HG03139 (cell line): ENCODE data around the gene NAB2.
"Not testable (repeated sequence)": the region's sequence is repeated elsewhere in the genome, so short reads cannot be mapped to it uniquely, and the experiment has no call there.

Experiments
- ATAC-seq: cut with Tn5 transposase; IDR thresholded peaks from one replicate; pipeline ENCODE4 v1.9.1; 2021; ENCODE audit not compliant: unreplicated experiment

Gene NAB2

DNA sequence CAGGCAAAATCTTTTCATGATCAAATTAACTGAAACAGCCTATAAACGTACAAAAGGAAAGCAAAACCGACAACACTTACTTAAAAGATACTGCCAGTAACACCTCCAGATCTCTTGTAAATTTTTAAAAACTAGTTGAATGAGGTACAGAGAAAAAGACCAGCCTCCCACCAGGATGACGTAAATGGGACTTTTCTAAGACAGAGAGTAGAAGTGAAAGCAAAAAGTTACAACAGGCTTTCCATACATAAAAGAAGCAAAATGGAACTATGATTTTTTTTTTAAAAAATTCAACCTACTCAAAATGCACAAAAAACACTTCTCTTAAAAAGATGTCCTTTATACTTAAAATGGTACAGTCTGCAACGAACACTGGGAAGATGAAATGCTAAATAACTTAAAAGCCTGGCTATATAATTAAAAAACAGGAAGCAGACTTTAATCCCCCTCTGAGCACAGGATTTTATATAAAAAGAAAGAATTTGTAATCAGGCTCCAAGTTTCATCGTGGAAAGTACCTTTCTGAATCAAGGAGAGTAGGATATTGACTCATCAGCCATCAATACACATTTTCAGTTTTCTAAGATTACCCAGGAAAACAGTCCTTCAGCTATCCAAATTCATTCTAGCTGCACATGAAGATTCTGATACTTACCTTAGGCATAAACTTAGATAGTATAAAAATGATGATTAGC lies 24.8 kb upstream of the NAB2 start:
- ATAC-seq = peak; percentile 81

DNA sequence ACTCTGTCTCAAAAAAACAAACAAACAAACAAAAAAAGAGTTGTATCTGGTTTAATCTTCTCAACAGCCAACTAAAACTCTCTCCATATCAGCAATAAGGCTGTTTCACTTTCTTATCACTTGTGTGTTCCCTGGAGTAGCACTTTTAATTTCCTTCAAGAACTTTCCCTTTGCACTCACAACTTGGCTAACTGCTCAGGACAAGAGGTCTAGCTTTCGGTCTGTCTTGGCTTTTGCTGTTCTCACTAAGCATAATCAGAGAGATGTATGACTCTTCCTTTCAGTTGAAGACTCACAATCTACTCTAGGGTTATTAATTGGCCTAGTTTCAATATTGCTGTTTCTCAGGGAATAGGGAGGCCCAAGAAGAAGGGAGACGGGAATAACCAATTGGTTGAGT lies 22.7 kb upstream of the NAB2 start:
- no peak for ATAC-seq

DNA sequence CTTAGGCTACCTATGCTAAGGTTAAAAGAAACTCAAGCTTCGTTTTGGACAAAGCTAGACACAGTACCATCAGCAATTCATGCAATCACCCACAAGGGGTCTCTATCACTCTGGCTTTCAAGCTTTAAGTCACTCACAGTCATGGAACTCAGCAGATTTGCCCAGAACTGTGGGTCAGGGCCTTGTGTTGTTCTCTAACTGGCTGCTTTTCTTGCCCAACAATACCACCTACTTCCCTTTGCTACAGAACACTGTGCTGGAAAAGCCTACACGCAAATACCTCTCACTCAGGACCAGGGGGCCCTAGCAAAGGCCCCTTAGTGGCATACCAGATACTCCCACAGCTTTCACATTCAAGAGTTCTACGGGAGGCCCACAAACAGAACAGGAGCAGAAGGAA lies 19.4 kb upstream of the NAB2 start:
- peak; percentile 77 for ATAC-seq

DNA sequence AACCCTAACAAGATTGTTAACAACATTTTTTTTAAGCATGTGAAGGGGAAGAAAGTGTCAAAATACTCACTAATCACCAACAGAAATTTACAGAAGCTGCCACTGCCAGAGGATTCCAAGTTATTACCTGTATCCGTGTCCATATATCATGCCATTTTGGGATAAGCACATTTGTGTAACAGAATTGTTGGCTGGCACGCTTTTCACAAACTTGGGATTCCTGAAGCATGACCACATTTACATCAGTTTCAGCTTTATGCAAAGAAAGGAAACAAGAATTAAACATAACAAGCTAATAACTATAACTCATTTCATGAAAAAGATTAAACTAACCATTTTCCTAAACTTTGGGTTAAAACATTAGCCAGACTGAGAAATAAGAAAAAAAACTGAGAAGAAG lies 16.3 kb upstream of the NAB2 start:
- ATAC-seq = no peak

DNA sequence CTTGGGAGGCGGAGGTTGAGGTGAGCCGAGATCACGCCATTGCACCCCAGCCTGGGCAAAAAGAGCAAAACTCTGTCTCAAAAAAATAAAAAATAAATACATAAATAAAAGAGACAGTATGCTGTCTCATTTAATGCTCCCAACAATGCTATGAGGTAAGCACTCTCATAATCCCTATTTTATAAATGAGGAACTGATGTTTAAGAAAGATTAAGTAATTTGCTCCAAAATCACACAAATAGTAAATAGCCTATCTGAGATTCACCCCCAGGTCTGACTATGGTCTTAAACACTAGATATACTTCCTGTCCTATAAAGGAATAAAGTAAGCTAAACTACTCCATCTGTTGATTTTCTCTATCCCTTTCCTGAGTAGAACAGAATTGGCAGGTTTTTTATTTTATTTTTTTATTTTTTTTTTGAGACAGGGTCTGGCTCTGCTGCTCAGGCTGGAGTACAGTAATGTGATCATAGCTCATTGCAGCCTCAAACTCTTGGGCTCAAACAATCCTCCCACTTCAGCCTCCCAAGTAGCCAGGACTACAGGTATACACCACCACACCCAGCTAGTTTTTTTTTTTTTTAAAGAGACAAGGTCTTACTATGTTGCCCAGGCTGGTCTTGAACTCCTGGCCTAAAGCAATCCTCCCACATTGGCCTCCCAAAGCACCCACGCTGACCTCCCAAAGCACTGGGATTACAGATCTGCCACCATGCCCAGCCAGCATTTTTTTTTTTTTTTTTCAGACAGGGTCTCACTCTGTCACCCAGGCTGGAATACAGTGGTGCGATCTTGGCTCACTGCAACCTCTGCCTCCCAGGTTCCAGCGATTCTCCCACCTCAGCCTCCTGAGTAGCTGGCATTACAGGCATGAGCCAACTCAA lies 15.1 kb upstream of the NAB2 start:
- ATAC-seq = not testable (repeated sequence)

DNA sequence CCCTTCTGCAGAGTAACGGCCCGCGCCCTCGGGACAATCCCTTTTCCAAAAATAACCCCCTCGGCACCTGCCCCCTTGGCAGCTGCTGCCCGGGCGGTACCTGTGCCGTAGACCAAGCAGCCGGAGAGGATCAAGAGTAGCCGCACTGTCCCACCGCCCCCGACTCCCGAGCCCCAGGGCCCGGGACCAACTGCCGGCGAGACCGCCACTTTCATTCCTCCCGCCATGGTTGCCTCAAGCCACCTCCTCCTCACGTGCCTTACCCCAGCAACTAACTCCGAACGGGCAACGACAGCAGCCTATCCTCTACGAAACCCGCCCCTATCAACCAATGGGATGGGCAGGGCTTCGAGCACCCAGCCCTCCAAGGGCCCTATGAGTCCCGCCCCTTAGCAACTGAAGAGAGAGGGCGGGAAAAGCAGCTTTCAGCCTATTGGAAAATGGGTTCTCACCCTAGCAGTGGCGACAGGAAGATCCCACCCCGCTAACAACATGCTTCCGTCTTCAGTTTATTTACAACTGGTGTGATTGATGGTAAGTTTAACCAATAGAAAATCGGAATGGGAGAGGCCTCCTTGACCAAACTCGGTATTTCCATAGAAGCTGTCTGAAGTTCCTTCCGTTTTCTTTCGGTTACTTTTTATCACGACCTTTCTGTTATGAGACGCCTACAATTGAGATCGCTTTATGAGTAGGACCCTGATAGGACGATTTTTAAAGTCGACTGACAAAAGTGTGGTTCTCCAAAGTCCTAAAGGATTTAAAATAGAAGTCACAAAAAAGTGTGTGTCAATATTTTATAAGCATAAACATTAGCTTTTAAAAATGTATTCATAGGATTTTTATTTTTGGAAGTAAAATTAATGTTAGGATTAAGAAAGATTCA lies 10.2 kb upstream of the NAB2 start, which contains the start of gene NEMP1:
NEMP1 (minus strand) TSS at position 273 of the 886 bp plus-strand sequence; CDS start at position 227, 46 bp downstream.
- ATAC-seq = peak; percentile 96

DNA sequence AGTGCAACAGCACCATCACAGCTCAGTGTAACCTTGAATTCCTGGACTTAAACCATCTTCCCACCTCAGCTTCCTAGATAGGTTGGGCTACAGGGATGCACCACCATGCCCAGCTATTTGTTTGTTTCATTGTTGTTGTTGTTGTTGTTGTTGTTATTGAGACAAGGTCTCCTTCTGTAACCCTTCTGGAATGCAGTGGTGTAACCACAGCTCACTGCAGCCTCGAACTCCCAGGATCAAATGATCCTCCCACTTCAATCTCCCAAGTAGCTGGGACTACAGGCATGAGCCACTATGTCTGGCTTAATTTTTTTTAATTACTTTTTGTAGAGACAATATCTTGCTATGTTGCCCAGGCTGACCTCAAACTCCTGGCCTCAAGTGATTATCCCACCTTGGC lies 9.1 kb upstream of the NAB2 start:
- no peak for ATAC-seq

DNA sequence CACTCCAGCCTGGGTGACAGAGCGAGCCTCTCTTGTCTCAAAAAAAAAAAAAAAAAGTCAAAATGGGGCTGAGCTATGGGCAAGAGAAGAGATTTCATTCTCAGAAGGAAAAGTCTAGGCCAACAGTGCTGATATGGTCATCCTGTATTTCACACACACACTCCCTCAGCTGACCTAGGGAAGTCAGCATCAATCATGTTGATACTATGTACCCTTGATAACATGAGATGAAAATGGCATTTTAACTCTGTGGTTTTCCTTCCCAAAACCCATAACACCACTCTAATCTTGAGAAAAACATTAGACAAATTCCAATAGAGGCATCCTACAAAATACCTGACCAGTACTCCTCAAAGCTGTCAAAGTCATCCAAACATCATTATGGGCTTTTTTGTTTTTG lies 8.1 kb upstream of the NAB2 start:
- ATAC-seq = no peak

DNA sequence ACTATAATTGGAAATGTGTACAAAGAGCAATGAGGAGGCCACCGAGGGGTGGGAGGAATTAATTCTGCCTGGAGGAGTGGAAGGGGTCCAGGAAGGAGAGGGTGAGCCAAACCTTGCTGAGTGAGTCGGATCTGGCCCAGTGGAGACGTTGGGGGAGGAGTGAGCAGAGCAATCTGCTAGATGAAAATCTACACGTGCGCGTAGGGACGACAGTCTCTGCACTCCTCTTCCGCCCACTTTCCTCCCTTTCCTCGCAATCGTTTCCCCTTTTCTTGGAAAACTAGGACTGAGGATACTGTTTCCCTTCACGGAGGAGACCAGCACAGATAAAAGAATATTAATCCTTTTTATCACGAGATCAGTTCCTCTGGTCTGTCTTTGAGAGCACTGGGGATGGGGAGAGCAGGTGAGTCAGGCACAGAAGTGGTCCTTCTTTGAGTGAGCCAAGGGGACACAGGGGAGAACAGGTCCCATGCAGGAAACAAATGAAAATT lies 2.9 kb upstream of the NAB2 start:
- ATAC-seq = no peak

DNA sequence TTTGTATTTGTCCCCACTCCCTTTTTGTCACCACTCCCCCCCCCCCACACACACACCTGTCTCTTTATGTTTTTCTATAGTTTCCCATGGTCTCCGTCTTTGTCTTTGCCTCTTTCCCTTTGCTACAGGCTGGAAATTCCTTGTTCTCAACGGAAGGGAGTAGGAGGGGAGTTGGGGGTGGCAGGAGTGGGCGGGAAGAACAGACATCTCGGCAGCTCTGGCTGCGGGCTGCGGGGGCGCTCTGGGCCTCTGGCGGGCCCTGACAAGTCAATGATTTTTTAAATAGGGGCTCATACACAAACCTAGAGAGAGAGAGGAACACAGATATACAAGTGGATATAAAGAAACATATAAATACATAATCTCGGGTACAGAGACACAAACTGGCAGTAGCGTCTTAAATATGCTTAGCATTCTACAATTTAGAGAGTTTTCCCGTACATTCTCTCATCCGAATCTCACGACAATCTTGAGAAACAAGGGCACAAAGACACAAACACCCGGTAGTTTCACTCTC lies 2.4 kb upstream of the NAB2 start:
- ATAC-seq = no peak

DNA sequence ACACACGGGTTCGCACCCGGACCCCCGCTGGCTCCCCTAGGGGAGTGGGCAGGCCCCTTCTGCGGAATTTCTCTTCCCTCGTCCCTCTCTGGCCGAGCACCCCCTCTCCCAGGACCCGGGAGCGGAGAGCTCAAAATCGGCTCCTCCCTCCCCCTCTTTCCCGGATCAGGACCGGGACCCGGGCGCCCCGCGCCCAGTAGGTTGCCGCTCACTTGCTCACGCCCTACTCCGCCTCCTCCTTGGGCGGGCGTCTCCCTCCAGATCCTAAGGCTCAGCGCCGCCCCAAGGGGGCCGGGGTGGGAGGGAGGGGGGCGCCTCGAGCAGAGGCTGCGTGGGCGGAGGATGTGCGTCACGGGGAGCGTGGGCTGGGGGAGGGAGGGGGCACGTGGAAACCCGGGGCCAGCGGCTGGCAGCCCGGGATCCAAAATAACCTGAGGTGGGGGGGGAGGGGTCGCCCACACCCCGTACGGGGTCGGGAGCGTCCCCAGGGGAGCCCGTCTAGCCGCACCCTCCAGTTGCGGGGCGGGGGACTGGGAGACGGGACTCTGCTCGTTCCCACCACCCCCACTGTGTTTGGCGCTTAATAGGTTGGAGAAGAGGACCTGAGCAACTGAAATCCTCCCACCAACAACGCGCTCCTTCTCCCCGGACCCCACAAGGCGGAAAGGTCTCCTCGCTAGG lies 1.8 kb upstream of the NAB2 start:
- ATAC-seq = peak; percentile 28

DNA sequence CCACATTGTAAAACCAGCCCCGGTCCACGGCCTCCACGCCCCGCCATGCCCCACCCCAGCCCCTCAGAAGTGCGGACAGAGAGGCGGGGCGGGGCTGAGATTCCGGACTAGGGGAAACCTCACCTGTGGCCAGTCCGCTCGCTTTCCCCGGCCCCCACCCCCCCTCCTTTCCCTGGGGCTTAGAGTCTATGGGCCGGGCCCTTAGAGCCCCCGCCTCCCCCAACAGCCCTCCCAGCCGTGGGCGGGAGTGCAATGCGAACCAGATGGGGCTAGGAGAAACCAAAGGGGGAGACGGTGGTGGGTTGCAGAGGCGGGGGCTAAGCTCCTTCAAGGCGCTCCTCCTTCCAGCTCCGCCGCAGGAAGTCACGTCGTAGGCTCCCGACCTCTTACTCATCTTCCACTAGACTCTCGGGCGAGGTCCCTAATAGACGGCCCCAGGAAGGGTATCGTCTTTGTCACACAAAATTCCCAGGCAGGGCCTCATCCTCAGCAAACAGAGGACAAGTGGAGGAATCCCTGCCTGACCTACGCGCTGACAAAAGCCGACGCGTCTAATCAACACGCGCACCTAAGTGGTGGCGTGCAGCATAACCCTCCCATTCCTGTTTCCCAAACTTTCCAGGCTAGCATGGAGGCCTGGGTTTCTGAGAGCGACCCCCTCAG lies 1.1 kb upstream of the NAB2 start:
- peak; percentile 30 for ATAC-seq

DNA sequence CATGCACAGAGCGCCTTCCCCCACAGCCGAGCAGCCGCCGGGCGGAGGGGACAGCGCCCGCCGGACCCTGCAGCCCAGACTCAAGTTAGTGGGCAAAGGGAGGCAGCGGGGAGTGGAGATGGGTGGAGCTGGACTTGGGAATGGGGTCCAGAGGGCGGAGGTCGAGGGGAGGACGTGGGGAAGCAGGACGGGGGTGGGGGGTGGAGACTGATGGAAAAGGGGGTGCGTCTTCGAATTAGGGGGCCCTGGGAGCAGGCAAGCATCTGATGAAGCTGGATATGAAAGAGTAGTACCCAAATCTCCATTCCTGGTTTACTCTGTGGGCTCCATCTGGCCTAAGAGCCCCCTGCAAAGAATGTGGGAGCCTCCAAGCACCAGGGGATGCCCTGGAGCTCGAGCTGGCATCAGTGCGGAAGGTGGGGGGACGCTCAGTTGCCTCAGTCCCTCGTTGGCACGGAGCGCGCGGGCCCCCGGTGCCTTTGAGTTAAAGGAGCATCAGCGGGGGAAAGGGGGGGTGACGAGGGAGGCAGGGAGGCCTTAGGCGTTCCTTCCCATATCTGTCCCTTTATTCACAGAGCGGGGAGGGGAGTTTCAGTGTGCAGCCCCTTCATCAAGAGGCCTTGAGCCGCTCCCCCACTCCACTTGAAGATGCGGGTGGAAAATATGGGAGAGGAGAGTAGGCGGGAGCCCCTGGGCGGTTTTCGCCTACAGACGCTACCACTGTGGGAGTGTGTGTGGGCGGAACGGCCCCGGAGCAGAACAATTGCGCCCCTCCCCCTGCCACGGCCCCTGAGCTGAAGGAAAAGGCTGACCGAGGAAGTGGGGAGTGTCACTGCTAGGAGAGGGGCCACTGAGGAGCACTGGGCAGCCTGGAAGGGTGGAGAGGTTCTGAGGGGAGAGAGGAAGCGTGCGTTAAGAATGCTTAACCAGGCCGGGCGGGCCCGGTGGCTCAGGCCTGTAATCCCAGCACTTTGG lies 644 bp downstream of the NAB2 start:
- no peak for ATAC-seq

DNA sequence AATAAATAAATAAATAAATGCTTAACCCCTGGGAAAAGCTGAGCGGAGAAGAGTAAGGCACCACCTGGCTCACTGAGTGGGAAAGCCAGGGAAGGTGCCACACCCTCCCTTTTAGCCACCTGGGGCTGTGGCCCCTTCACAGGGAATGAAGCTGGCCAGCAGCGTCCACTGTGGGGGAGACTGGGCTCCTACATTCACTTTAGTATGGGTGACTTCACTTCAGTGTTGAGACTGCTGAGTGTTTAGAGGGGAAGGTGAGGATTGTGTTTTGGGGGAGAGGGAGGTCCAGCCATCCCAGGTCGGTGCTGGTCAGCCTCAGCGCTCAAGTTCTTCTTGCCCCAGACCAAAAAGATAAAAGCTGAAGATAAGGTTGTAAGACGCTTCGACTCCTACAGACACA lies 1.6 kb downstream of the NAB2 start:
- no peak for ATAC-seq

DNA sequence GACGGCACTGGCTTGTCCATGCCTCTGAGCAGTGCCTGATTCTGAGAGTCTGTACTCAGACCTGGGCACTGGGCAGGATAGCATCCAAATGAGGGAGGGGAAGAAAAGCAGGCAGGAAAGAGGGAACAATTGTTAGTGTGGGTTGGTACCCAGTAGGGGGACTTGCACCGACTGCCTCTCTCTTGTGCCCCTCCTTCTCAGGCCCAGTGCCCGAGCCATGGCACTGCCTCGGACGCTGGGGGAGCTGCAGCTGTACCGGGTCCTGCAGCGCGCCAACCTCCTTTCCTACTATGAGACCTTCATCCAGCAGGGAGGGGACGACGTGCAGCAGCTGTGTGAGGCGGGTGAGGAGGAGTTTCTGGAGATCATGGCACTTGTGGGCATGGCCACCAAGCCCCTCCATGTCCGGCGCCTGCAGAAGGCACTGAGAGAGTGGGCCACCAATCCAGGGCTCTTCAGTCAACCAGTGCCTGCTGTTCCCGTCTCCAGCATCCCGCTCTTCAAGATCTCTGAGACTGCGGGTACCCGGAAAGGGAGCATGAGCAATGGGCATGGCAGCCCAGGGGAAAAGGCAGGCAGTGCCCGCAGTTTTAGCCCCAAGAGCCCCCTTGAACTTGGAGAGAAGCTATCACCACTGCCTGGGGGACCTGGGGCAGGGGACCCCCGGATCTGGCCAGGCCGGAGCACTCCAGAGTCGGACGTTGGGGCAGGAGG lies 2.2 kb downstream of the NAB2 start:
- ATAC-seq = no peak

DNA sequence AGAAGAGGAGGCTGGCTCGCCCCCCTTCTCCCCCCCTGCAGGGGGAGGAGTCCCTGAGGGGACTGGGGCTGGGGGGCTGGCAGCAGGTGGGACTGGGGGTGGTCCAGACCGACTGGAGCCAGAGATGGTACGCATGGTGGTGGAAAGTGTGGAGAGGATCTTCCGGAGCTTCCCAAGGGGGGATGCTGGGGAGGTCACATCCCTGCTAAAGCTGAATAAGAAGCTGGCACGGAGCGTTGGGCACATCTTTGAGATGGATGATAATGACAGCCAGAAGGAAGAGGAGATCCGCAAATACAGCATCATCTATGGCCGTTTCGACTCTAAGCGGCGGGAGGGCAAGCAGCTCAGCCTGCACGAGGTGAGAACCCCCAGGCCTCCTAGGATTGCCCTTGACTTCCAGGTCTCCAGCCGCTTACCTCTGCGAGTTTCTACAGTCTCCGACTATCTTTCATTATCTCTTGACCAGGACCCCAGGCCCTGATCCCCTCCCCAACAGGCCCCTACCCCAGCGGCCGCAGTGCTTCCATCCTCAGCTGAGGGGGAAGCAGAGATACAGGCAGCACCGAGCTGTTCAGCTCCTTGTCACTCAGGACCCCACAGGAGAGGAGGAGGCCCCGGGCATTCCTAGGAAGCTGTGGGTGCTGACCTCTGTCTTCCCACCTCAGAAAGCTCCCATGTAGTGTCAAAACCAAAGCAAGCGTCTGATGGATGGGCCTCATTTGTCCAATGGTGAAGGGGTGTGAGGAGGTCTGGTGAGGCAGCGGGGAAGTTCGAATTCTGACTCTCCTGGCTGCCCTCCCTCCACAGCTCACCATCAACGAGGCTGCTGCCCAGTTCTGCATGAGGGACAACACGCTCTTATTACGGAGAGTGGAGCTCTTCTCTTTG lies 3.0 kb downstream of the NAB2 start:
- ATAC-seq = no peak

DNA sequence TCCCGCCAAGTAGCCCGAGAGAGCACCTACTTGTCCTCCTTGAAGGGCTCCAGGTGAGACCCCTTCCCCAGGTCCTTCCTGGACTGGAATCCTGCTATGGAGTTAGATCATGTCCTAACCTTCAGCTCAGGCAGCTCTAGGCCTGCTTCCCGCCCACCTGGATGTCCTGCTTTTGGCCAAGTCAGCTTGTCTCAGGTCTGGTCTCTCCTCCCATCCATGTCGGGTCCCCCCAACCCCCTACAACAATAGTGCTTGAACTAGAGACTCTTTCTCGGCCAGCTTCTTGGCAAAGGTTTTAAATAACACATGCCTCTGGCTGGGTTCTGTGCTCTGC lies 3.6 kb downstream of the NAB2 start:
- no peak for ATAC-seq
